HCT116 (cell line): ENCODE results near the gene MARCKSL1.

ENCODE experiments used
- ATF3 ChIP-seq: IDR thresholded peaks from 2 replicates; pipeline ENCODE4 v1.6.1; 2012
- CEBPB ChIP-seq: IDR thresholded peaks from 2 replicates; pipeline ENCODE4 v1.6.1; 2012; ENCODE audit warnings: low read depth
- CTCF ChIP-seq, 3 experiments: fragments of 200-600 bp in 1 of 3; sonication (generic) in 1 of 3; IDR thresholded peaks in 2 of 3; conservative IDR thresholded peaks in 1 of 3; 2 replicates each; pipeline ENCODE4 v1.5.1; 2012 to 2017; ENCODE audit warnings: low read depth in 2 of 3, low read length in 2 of 3, antibody characterized with exemption in 1 of 3, borderline replicate concordance in 1 of 3, control low read depth in 1 of 3, mild to moderate bottlenecking in 1 of 3, mixed read lengths in 1 of 3, mixed run types in 1 of 3, moderate library complexity in 1 of 3; ENCODE audit not compliant: insufficient read depth in 1 of 3
- EZH2 ChIP-seq: fragments of 200-600 bp; sonication (generic); IDR thresholded peaks from 2 replicates; pipeline ENCODE4 v1.6.1; 2017; ENCODE audit warnings: antibody characterized with exemption, mixed run types
- MAX ChIP-seq: IDR thresholded peaks from 2 replicates; pipeline ENCODE4 v1.6.1; 2012
- POLR2A ChIP-seq: IDR thresholded peaks from 2 replicates; pipeline ENCODE4 v1.7.0; 2011; ENCODE audit warnings: borderline replicate concordance; ENCODE audit not compliant: insufficient read depth, insufficient read length; ENCODE audit errors: extremely low read depth
- POLR2AphosphoS5 ChIP-seq: IDR thresholded peaks from 2 replicates; pipeline ENCODE4 v1.6.1; 2011; ENCODE audit warnings: mild to moderate bottlenecking, low read depth, low read length, moderate library complexity
- SIN3A ChIP-seq: IDR thresholded peaks from 2 replicates; pipeline ENCODE4 v1.6.1; 2012; ENCODE audit warnings: low read depth
- SP1 ChIP-seq: IDR thresholded peaks from 2 replicates; pipeline ENCODE4 v1.6.1; 2012; ENCODE audit warnings: low read depth
- ZFX ChIP-seq: fragments of 450-650 bp; IDR thresholded peaks from 2 replicates; pipeline ENCODE4 v1.6.1; 2017
- ZNF274 ChIP-seq: fragments of 200-500 bp; sonication (Bioruptor generic); IDR thresholded peaks from 2 replicates; pipeline ENCODE4 v1.6.1; 2014; ENCODE audit warnings: mild to moderate bottlenecking, low read depth, low read length, inconsistent platforms

- TF ChIP-seq CTCF (IDR thresholded peaks at IDR 0.05 in 2 of 3, conservative IDR thresholded peaks at IDR 0.05 in 1 of 3; ENCODE audit: borderline replicate concordance in 1 of 3, insufficient read depth in 1 of 3, low read depth in 2 of 3, low read length in 2 of 3), result no peak
- TF ChIP-seq MAX, result no peak
- no peak for TF ChIP-seq SP1
- no peak for TF ChIP-seq ZNF274
- TF ChIP-seq POLR2AphosphoS5, result no peak
- TF ChIP-seq EZH2, result no peak
- TF ChIP-seq CEBPB, result no peak
- TF ChIP-seq ATF3, result no peak
- no peak for TF ChIP-seq SIN3A
- TF ChIP-seq ZFX, result no peak
- TF ChIP-seq POLR2A, result no peak
These were observed 31.9 kb downstream of the MARCKSL1 start for GRCh38 chr1:32303997-32304622.
